ENCODE data around the gene PRKCA. TPM values are rescaled to one million over a fixed set of nuclear protein-coding genes. Genes with fewer than 3 reads are reported as not detected.
A peak's percentile ranks its signal among the peaks of the same experiment; 100 is the strongest.

PRKCA gene
- total RNA-seq, 2 donors from 2014 or later: 104 to 119 TPM

DNA sequence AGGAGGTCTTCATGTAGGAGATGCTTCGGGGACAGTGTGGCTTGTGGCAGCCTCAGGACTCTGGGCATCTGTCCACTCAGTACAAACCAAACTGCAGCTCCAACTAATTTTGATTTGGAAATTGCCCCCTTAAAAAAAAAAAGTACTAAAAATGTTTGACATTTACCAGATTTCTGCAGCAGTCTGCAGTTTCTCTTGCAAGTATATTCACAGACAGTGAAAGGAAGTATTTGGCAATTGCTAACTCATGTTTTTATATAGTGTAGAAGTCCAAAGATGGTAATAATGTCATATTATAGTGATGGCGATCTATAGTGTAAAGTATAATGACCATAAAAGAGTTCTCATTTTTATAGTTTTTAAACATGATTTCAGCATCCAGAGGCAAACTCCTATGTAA is 218.6 kb downstream of the PRKCA start:
- no peak overlapping the region for H3K27ac Mint-ChIP-seq
- peaks cover 5 to 52% of the 10 kb centered on the region in 2 donors for H3K36me3 Mint-ChIP-seq
- no peak for ATAC-seq

DNA sequence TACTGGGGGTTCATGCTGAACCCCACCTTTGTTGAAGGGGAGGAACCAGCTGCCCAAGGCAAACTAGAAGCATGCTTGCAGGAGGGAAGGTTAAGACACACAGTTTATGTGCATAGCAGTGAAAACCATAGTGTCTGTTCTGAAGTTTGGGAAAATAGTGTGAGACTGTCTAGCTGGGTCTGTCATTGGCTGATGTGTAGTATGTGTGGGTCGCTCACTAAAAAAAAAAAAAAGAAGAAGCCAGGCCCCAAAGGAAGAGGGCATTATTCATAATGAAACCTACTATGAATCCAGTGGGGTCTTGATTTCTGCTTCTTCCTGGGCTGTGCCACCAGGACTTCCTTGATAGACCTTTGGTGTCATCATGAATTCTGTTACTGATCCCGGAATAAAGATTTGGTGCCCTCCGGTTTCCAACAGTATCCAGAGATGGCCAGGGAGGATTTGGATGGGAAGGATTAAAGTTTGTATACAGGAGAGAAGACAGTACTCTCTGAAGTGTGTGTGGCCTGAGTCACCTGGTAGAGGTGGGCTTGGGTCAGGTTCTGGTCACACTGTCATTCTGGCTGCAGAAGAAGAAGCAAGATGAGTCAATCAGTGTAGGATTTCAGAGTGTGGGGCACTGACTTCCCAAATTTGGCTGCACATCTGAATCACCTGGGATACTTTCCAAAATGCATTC is 220.3 kb downstream of the PRKCA start:
- Mint-ChIP-seq H3K27ac (peak overlapping the region; percentile 54 to 76), H3K9me3 (peaks cover 0 to 6% of the 10 kb centered on the region in 2 donors), H3K36me3 (peaks cover 5 to 44% of the 10 kb centered on the region in 2 donors)
- ATAC-seq (peak; percentile 49 to 70), DNase-seq (ENCODE audit: low spot score in 2 of 2) (no peak)

More for the DNA sequence above, 218.6 kb downstream of the PRKCA start:
- H3K9me3 Mint-ChIP-seq: peaks cover 0 to 10% of the 10 kb centered on the region in 2 donors
- DNase-seq (ENCODE audit: low spot score in 2 of 2): no peak

DNA sequence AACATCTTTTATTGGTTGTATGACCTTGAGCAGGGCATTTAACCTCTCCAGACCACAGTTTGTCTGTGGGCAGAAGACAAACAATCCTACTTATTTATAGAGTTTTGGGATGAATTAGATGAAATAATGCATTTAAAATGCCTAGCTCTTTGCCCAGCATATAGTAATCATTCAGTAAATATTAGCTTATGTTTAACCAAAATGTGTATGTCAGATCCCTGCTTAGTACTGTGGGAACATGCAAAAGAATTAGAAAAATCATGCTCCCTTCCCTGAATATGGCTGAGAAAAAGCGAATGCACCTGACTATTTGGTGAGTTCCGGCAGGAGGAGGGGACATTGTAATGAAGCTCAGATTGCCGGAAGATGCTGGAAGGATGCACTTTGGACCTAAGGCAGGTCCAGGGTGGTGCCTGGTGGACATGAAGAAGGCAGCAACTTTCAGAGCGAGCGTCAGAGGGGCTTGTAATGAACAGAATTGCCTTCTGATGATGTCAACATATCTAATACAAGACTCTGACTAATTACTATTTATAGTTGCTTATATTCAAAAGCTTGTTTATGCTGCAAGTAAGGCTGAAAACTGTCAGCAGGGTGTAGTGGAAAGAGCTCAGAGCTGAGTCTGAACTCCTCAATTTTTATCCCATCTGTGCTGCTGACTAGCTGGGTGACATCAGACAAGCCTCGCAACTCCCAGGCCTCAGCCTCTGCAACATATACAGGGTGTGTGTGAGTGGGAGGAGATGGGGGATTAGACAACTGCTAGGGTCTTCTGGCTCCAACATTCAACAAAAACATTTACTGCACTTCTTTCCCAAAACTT is 221.2 kb downstream of the PRKCA start:
- peaks cover 0 to 6% of the 10 kb centered on the region in 2 donors for H3K9me3 Mint-ChIP-seq
- peaks cover 5 to 50% of the 10 kb centered on the region in 2 donors for H3K36me3 Mint-ChIP-seq
- DNase-seq (ENCODE audit: low spot score in 2 of 2) (no peak), ATAC-seq (no peak)
- H3K27ac Mint-ChIP-seq: peak overlapping the region; percentile 5 to 54

DNA sequence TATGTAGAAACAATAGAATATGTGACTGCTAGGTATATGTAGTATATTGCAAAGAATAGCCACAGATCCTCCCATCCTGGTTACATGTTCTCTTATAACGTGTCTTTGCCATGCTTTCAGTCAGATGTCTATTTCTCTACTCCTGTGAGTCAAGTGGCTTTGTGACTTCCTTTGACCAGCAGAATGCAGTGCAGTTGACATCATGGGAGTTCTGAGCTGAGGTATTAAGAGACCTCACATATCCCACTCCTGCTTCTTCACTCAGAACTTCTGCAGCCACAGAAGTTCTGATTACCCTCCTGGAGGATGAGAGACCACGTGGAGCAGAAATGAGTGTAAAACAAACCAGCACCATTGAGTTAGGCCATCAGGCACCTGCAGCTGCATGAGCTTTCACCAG is 222.5 kb downstream of the PRKCA start:
- ATAC-seq (peak; percentile 83 to 85), DNase-seq (ENCODE audit: low spot score in 2 of 2) (no peak)
- Mint-ChIP-seq H3K27ac (peak overlapping the region; percentile 40 to 75), H3K9me3 (peaks cover 0 to 6% of the 10 kb centered on the region in 2 donors), H3K36me3 (peaks cover 5 to 50% of the 10 kb centered on the region in 2 donors)

DNA sequence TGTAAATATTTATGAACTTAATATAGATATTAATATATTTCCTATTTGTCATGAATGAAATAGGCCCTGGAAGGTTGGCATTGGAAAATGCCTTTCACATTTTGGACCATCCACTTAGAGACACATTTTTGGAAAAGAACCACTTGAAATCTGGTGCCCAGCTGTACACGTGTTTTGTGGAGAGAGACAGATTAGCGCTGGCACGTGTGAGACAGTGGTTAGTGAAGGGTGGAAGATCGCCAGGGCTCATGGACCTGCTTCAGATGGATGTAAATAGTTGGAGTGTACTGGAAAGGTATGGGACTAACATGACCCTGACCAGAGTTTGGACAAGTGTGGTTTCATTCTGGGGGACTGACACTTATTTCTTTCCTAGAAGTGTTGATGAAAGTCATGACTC is 222.9 kb downstream of the PRKCA start:
- Mint-ChIP-seq H3K36me3 (peaks cover 5 to 54% of the 10 kb centered on the region in 2 donors), H3K27ac (peak overlapping the region; percentile 40 to 83), H3K9me3 (peaks cover 0 to 6% of the 10 kb centered on the region in 2 donors)
- DNase-seq (ENCODE audit: low spot score in 2 of 2): no peak
- no peak for ATAC-seq

DNA sequence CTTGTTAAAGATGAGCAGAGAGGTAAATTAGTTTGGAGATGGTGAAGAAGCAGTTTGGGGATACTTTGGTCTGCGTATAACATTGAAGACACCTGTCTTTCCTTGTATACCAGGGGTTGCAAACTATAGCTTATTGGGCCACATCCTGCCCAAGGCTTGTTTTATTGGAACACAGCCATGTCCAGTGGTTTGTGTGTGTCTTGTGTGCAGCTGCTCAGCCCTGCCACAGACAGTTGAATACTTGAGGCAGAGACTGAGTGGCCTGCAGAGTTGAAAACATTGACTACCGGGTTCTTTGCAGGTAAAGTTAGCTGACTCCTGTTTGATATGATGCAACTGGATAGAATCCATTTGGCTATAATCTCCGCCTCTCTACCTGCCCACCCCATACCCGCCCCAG is 224.4 kb downstream of the PRKCA start:
- H3K27ac Mint-ChIP-seq: no peak overlapping the region
- no peak for DNase-seq (ENCODE audit: low spot score in 2 of 2)
- peaks cover 0 to 6% of the 10 kb centered on the region in 2 donors for H3K9me3 Mint-ChIP-seq
- H3K36me3 Mint-ChIP-seq: peaks cover 5 to 54% of the 10 kb centered on the region in 2 donors
- ATAC-seq: no peak

DNA sequence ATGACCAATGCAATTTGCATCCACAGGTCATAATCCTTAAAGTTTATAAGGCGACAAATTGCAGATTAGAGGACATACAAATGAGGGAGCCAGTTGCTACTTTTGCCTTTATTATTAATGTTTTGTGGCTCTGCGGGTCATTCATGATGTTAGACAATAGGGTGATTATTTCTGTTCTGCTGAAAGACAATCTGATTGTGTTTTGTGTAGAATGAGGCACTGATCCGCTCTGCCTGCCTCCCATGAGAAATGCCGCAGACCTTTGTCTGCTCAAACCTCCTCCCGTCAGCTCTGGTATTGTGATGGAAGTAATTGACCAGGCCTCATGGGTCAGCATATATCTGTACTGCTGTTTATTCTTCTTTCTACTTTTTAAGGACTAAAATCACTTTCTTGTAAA is 224.9 kb downstream of the PRKCA start:
- peaks cover 5 to 49% of the 10 kb centered on the region in 2 donors for H3K36me3 Mint-ChIP-seq
- ATAC-seq: no peak
- peaks cover 0 to 6% of the 10 kb centered on the region in 2 donors for H3K9me3 Mint-ChIP-seq
- no peak overlapping the region for H3K27ac Mint-ChIP-seq
- DNase-seq (ENCODE audit: low spot score in 2 of 2): no peak

DNA sequence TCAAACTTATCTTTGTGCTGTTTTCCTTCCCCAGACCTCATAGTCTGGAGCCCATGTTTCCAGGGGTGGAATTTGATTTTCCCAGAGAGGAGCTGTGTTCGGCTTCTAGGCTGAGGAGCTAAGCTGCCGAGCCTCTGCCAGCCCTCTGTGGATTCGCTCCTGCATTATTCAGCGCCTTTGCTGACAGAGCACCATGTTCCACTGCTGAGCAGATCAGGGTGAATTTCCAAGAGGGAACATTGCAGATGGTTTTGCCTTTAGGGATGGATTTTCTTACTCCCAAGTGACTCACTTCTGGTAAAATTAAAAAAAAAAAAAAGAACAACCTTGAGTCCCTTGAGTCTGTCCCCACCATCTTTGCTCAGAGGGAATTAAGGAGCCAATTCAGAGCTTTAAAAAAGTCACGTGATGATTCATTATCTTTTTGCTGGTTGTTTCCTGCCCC is 229.5 kb downstream of the PRKCA start:
- peak overlapping the region in 1 of 2 donors; percentile 93 for H3K27ac Mint-ChIP-seq
- no peaks in the 10 kb centered on the region for H3K9me3 Mint-ChIP-seq
- H3K36me3 Mint-ChIP-seq: peaks cover 0 to 46% of the 10 kb centered on the region in 2 donors
- DNase-seq (ENCODE audit: low spot score in 2 of 2) (no peak), ATAC-seq (no peak)

DNA sequence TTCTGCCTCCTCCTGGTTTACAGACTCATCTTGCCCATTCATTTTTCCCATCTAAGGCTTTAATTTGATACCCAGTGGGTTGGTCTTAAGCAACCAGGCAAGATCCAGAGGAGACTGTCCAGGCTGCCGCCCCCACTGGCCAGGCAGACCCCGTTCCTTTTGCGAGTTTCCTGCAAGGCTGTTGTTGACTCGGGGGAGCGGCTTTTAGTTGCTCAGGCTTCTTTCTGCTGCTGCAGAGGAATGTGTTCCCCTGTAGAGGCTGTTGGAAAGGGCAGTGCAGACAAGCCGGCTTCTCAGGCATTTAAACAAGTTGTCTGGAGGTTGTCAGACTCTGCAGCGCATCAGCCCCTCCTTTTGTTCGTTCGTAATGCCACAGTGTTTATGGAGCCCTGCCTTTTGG is 231.2 kb downstream of the PRKCA start:
- H3K27ac Mint-ChIP-seq: no peak overlapping the region
- no peaks in the 10 kb centered on the region for H3K9me3 Mint-ChIP-seq
- peaks cover 0 to 41% of the 10 kb centered on the region in 2 donors for H3K36me3 Mint-ChIP-seq

DNA sequence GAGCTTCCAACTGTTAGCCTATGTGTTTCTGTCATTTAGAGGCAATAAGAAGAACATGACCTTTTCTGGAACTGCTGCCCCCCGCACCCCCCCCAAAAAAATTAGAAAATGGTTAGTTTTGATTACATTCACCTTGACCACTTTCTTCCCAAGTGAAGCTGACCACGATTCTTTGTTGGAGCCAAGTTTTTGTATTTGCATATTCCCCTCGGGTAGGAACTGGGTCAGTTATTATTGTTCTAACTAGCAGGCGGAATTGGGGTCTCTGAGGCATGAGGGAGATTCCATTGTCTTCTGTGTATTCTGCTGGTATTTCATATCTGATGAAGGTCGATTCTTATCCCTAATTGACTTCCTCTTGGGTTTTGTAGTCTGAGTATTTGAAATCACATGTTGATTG is 231.6 kb downstream of the PRKCA start:
- DNase-seq (ENCODE audit: low spot score in 2 of 2) (no peak), ATAC-seq (no peak)
- H3K27ac Mint-ChIP-seq: no peak overlapping the region
- H3K9me3 Mint-ChIP-seq: no peaks in the 10 kb centered on the region
- peaks cover 0 to 37% of the 10 kb centered on the region in 2 donors for H3K36me3 Mint-ChIP-seq

More for the DNA sequence above, 231.2 kb downstream of the PRKCA start:
- DNase-seq (ENCODE audit: low spot score in 2 of 2) (no peak), ATAC-seq (no peak)

DNA sequence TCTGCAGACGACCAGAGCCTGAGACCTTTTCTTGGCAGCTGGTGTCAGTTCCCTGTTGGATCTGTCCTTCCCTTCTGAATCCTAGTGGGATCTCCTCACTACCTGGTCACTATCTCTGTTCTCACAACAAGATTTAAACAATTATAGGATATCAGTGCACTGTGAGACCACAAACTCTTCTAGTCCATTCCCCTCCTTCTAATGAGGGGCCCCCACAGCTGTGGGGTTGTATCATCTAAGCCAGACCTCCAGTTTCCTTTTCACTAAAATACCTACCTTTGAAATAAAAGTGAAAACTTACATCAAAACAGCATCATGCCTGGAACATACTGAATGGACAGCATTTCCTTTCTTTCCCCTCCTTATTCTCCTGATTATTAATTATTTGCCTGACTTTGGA is 233.2 kb downstream of the PRKCA start:
- DNase-seq (ENCODE audit: low spot score in 2 of 2): no peak
- no peaks in the 10 kb centered on the region for H3K9me3 Mint-ChIP-seq
- H3K36me3 Mint-ChIP-seq: peaks cover 0 to 23% of the 10 kb centered on the region in 2 donors
- peak overlapping the region; percentile 41 to 76 for H3K27ac Mint-ChIP-seq
- ATAC-seq: peak in 1 of 2 donors; percentile 51

DNA sequence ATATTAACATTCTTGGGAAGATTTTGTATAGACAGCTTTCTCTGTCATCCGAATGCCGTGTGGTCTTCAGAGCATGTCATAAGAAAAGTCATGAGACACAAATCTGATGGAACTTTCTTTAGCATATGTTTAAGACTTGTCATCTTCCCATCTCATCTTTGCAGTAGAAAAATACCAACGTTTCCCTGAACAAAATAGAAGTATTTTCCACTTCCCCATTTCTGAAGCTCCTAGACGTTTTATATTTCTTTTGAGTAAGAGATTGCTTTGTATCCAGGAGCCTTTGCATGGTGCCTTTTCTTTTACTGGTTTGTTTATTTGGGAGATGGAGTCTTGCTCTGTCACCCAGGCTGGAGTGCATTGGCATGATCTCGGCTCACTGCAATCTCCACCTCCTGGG is 235.1 kb downstream of the PRKCA start:
- DNase-seq (ENCODE audit: low spot score in 2 of 2): no peak
- ATAC-seq: no peak
- Mint-ChIP-seq H3K36me3 (peaks cover 0 to 27% of the 10 kb centered on the region in 2 donors), H3K27ac (peak overlapping the region in 1 of 2 donors; percentile 9), H3K9me3 (peaks cover 0 to 4% of the 10 kb centered on the region in 2 donors)

DNA sequence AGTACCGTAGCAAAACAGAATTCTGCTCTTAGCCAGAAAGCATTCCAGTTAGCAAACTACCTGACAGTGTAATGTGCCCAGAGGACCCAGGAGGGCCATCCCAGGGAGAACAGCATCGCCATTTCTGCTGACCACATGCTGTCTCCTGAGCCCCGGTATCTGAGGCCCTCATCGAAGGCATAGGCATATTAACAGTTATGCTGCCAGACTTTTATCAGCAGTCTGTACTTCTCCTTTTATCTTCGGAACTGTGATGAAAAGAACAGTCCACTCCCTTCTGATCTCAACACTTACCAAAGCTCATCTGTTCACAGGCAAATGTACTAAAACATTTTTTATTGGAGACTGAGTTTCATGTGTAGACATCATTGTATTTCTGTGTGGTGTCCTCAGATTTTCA is 236.4 kb downstream of the PRKCA start:
- ATAC-seq (no peak), DNase-seq (ENCODE audit: low spot score in 2 of 2) (no peak)
- peaks cover 0 to 28% of the 10 kb centered on the region in 2 donors for H3K36me3 Mint-ChIP-seq
- H3K27ac Mint-ChIP-seq: no peak overlapping the region
- H3K9me3 Mint-ChIP-seq: peaks cover 0 to 9% of the 10 kb centered on the region in 2 donors

DNA sequence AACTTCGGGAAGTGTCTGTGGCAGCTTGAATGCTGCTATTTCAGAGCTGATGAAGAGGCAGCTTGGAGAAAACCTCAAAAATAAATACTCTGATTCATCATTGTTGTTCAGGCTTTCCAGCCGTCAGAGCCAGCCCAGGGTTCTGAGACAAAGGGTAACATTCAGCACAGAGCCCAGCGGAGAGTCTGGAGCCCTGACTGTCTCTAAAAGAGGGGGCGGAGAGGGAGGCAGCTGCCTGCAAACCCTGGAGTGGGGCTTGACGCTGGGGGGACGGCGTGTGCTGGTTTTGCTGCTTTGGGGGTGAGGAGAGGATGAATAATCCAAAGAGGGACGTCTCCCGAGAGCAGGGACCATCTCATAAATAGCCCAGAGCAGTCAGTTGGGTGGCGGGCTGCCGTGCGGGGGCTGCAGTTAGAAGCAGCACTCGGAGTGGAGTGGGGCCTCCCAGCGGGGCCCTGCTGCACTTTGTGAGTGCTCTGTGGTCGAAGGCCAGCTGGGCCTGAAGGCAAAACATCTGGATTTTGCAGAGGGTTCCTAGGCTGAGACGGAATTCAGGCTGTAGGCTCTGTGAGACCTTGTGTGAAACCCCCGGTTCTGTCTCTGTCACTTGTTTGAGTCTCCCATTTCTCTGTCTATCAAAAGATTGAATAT is 237.8 kb downstream of the PRKCA start:
- DNase-seq (ENCODE audit: low spot score in 2 of 2): no peak
- Mint-ChIP-seq H3K36me3 (peaks cover 0 to 27% of the 10 kb centered on the region in 2 donors), H3K27ac (peak overlapping the region; percentile 56 to 59), H3K9me3 (peaks cover 0 to 9% of the 10 kb centered on the region in 2 donors)
- ATAC-seq: no peak

DNA sequence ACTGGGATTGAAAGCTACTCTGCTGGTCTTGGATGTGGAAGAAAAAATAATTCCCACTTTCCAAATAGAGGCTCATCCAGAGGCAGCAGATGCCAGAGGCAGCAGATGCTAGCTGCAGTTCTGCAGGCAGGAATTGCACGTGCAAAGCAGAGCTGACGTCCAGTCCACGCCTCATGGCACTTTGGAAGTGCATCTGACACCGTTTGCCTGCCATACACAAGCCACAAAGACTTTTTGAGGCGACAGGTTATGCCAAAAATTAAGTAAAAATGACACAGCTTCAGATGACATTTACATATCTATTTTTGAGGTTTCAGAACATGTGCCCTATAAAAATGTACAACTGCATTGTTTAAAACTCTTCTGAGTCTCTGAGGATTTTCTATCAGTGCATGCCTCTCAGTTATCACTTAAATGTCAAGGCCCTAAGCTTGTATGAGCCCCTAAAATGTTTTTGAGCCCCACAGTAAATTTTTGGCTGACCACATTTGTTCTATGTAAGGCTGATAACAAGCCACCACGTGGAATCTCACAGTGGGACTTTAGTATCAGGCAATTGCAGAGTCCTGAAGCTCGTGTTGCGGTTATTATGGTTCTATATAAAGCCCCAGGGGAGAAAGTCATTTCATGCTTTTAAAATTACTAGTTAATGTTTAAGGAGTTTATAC is 239.2 kb downstream of the PRKCA start:
- Mint-ChIP-seq H3K36me3 (peaks cover 0 to 41% of the 10 kb centered on the region in 2 donors), H3K27ac (peak overlapping the region; percentile 56 to 60), H3K9me3 (peaks cover 0 to 14% of the 10 kb centered on the region in 2 donors)
- ATAC-seq: peak; percentile 62 to 65
- DNase-seq (ENCODE audit: low spot score in 2 of 2): no peak
